MG63 (cell line): ENCODE data around the gene ARCN1. TPM values are rescaled to one million over a fixed set of nuclear protein-coding genes. Genes with fewer than 3 reads are reported as not detected.
A peak's percentile ranks its signal among the peaks of the same experiment; 100 is the strongest.
"Not testable (repeated sequence)": the region's sequence is repeated elsewhere in the genome, so short reads cannot be mapped to it uniquely, and the experiment has no call there.

Experiments used
- DNase-seq: peaks from one replicate; pipeline ENCODE4 v3.0.0-alpha.2; 2020
- H3K27me3 ChIP-seq: fragments of 250-450 bp; sonication (Bioruptor Pico); 2 replicates; pipeline ENCODE4 v1.5.1; 2020; ENCODE audit warnings: mild to moderate bottlenecking, moderate library complexity
- H3K36me3 ChIP-seq: fragments of 250-450 bp; sonication (Bioruptor Pico); 2 replicates; pipeline ENCODE4 v1.5.1; 2020; ENCODE audit warnings: mild to moderate bottlenecking, moderate library complexity
- H3K4me3 ChIP-seq: fragments of 250-450 bp; sonication (Bioruptor Pico); 2 replicates; pipeline ENCODE4 v1.5.1; 2020; ENCODE audit warnings: mild to moderate bottlenecking, moderate library complexity
- H3K9me3 ChIP-seq: fragments of 250-450 bp; sonication (Bioruptor Pico); 2 replicates; pipeline ENCODE4 v1.5.1; 2020; ENCODE audit warnings: mild to moderate bottlenecking, moderate library complexity
- total RNA-seq: library from RNA; depleted of rRNA; stranded (reverse); fragments of >200 nt; shearing (Covaris generic); gene quantifications from 2 replicates; pipeline ENCODE4 v1.2.3, GENCODE V29; 2014; ENCODE audit warnings: low replicate concordance

The ARCN1 gene
- total RNA-seq, 1 experiment from 2014 or later = 92.2 TPM

DNA sequence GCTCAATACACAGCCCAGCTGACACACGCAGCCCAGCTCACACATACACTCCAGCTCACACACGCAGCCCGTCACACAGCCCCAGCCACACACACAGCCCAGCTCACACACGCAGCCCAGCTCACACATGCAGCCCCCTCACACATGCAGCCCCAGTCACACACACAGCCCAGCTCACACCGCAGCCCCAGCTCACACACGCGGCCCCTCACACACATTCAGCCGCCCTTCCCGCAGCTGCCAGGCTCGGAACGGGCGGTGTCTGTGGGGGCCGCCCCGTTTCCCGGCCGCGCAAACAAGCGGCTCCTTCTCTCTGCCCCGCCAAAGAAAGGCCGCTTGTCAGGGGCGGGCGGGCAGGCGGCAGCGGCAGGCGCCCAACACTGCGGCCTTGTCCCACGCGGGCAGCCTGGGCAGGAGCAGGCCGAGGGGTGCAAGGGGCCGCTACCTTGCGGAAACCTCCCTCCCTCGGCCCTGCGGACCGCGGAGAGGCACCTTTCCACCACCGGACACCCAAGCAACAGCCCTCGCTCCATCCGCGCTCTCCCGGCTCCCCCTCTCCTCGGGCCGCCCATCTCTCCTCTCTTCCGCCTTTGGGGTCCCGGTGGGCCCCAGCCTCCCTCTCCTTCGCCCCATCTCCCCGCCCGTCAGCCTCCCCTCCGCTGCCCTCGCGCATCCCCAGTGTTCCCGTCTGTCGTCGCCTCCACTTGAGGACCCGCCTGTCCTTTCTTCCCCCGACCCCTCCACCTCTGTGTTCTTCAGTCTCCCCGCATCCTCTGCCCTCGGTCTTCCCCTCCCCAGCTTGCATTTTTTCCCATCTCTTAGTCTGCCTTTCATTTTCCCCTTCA lies 37.4 kb downstream of the ARCN1 start:
- Histone ChIP-seq H3K9me3 (no peaks in the 10 kb centered on the region), H3K4me3 (no peak overlapping the region), H3K36me3 (peaks cover 11% of the 10 kb centered on the region), H3K27me3 (no peaks in the 10 kb centered on the region)
- DNase-seq = no peak

DNA sequence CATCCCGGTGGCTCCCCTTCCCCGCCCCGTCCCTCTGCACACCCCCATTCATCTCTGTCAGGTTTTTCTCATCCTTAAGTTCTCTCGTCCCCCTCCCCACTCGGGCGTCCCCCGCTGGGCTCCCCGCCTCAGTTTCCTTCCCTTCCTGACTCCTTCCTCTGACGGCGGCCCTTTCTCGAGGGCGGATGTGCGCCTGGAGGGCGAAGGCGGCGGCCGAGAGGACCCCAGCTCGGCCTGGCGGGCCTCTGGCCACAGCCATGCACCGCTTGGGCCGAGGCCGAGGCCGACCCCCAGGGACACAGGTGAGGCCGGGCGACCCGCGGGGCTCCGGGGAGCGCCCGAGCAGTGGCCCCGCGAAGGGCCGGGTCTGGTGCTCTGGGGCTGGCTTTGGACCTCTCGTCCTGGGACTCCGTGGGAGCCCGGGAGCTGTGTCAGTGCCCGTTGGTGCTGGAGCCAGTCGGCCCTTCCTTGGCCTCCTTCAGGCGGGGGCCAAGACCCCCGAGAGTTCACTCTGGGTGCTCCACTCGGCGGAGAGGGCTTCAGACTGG lies 38.1 kb downstream of the ARCN1 start:
- Histone ChIP-seq H3K27me3 (no peaks in the 10 kb centered on the region), H3K9me3 (no peaks in the 10 kb centered on the region), H3K36me3 (peaks cover 13% of the 10 kb centered on the region), H3K4me3 (no peak overlapping the region)
- DNase-seq = no peak

GRCh38 chr11:118610773-118611432 lies 38.7 kb downstream of the ARCN1 start:
- no peak overlapping the region for H3K4me3 ChIP-seq
- H3K27me3 ChIP-seq = no peaks in the 10 kb centered on the region
- peak; percentile 57 for DNase-seq
- H3K9me3 ChIP-seq = no peaks in the 10 kb centered on the region
- peaks cover 15% of the 10 kb centered on the region for H3K36me3 ChIP-seq

DNA sequence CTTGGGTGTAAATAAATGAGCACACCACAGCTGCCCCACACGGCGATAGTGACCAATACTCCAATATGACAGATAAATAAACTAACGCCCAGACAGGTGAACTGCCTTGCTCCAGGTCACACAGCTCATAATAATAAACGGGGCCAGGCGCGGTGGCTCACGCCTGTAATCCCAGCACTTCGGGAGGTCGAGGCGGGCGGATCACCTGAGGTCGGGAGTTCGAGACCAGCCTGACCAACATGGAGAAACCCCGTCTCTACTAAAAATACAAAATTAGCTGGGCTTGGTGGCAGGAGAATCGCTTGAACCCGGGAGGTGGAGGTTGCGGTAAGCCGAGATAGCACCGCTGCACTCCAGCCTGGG lies 39.2 kb downstream of the ARCN1 start:
- H3K9me3 ChIP-seq, DNase-seq, H3K4me3 ChIP-seq, H3K27me3 ChIP-seq: not testable (repeated sequence)
- peaks cover 21% of the 10 kb centered on the region for H3K36me3 ChIP-seq

GRCh38 chr11:118612378-118612777 lies 40.2 kb downstream of the ARCN1 start:
- Histone ChIP-seq H3K36me3 (peaks cover 26% of the 10 kb centered on the region), H3K9me3 (no peaks in the 10 kb centered on the region), H3K27me3 (no peaks in the 10 kb centered on the region), H3K4me3 (no peak overlapping the region)
- no peak for DNase-seq

DNA sequence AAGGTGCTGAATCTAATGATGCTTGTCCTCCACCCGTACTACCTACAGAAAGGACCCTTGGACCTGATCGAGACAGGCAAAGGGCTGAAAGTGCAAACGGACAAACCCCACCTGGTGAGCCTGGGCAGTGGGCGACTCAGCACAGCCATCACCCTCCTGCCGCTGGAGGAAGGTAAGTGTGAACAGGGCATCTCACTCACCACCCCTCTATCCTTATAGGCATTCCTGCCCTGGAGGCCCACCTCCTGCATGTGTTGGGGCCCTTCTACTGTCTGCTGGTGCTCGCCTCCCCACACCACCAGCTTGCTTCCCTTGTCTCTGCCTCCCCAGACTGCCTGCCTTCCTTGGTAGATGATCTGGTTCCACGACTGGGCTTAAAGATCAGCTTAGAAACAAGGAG lies 42.3 kb downstream of the ARCN1 start:
- Histone ChIP-seq H3K9me3 (no peaks in the 10 kb centered on the region), H3K36me3 (peaks cover 22% of the 10 kb centered on the region), H3K27me3 (no peaks in the 10 kb centered on the region), H3K4me3 (no peak overlapping the region)
- no peak for DNase-seq

- no peak for DNase-seq
- H3K9me3 ChIP-seq = no peaks in the 10 kb centered on the region
- H3K27me3 ChIP-seq = no peaks in the 10 kb centered on the region
- no peak overlapping the region for H3K4me3 ChIP-seq
- peaks cover 29% of the 10 kb centered on the region for H3K36me3 ChIP-seq
Observed at GRCh38 chr11:118615282-118615975, 43.2 kb downstream of the ARCN1 start.

- H3K9me3 ChIP-seq = no peaks in the 10 kb centered on the region
- H3K4me3 ChIP-seq = no peak overlapping the region
- H3K27me3 ChIP-seq = no peaks in the 10 kb centered on the region
- no peak for DNase-seq
- peaks cover 30% of the 10 kb centered on the region for H3K36me3 ChIP-seq
Observed at GRCh38 chr11:118615976-118616371, 43.8 kb downstream of the ARCN1 start.

- H3K36me3 ChIP-seq = peaks cover 27% of the 10 kb centered on the region
- no peaks in the 10 kb centered on the region for H3K27me3 ChIP-seq
- no peak overlapping the region for H3K4me3 ChIP-seq
- peak; percentile 81 for DNase-seq
- H3K9me3 ChIP-seq = no peaks in the 10 kb centered on the region
Observed at GRCh38 chr11:118618115-118618990, 46.1 kb downstream of the ARCN1 start.

- DNase-seq = peak; percentile 78
- Histone ChIP-seq H3K27me3 (no peaks in the 10 kb centered on the region), H3K4me3 (no peak overlapping the region), H3K36me3 (peaks cover 32% of the 10 kb centered on the region), H3K9me3 (no peaks in the 10 kb centered on the region)
Observed at GRCh38 chr11:118618991-118619375, 46.8 kb downstream of the ARCN1 start.

- Histone ChIP-seq H3K4me3 (no peak overlapping the region; the same call in 1 of the 2 replicates), H3K27me3 (no peaks in the 10 kb centered on the region), H3K9me3 (no peaks in the 10 kb centered on the region), H3K36me3 (peaks cover 33% of the 10 kb centered on the region)
- DNase-seq = peak; percentile 91
Observed at GRCh38 chr11:118619444-118620197, 47.4 kb downstream of the ARCN1 start.

DNA sequence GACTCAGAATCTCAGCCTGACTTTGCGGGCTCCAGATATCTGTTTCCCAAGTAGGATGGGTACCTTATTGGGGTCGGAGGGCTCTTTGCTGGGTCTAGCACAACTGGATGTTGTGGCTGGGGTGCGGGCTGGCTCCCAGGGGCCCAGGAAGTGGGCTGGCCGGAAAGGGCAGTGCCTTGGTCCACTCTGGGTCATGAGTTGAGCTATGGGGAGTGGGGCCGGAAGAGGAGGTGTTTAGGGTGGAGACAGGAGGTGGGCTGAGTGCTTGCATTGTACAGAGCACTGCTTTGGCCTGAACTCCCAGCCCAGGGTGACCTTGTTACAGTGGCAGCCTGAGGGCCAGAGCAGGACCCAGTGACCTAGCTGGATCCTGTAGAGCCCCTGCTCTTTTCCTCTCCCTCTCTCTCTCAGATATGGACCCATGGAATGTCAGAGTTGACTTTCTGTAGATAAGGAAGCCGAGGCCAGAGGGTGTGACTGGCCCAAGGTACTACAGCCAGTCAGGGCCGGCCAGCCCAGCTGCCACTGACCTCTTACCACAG lies 48.4 kb downstream of the ARCN1 start:
- Histone ChIP-seq H3K4me3 (peak overlapping the region; percentile 69), H3K27me3 (no peaks in the 10 kb centered on the region), H3K36me3 (peaks cover 40% of the 10 kb centered on the region), H3K9me3 (no peaks in the 10 kb centered on the region)
- DNase-seq = no peak

GRCh38 chr11:118621071-118621783 lies 49.0 kb downstream of the ARCN1 start:
- Histone ChIP-seq H3K27me3 (no peaks in the 10 kb centered on the region), H3K36me3 (peaks cover 41% of the 10 kb centered on the region), H3K4me3 (peak overlapping the region; percentile 69), H3K9me3 (no peaks in the 10 kb centered on the region)
- DNase-seq = peak; percentile 92

- DNase-seq = no peak
- H3K27me3 ChIP-seq = no peaks in the 10 kb centered on the region
- H3K9me3 ChIP-seq = no peaks in the 10 kb centered on the region
- peak overlapping the region; percentile 69 for H3K4me3 ChIP-seq
- peaks cover 42% of the 10 kb centered on the region for H3K36me3 ChIP-seq
Observed at GRCh38 chr11:118621784-118622375, 49.7 kb downstream of the ARCN1 start.
